Panc1 (cell line): ENCODE results near the gene LRRC66. TPM values are rescaled to one million over a fixed set of nuclear protein-coding genes. Genes with fewer than 3 reads are reported as not detected.

Experiments used
- ATAC-seq: fragments of 200-7000 bp; cut with Tn5 transposase; 2 replicates; pipeline ENCODE4 v1.9.1; 2020; ENCODE audit warnings: mild to moderate bottlenecking, moderate library complexity
- BruUV-seq: library from RNA; stranded (reverse); fragments of 400-500 nt; replicated peaks from 2 replicates; lab custom pipeline; 2021; lab: Mats Ljungman, UMichigan
- CTCF ChIA-PET: fragments of 300-600 bp; sonication (Branson Sonifier 250); formaldehyde crosslinking; loops from one replicate; lab custom pipeline; 2022; ENCODE audit warnings: antibody characterized with exemption; lab: Charles Lee
- POLR2A ChIA-PET: fragments of 300-600 bp; sonication (Branson Sonifier 250); formaldehyde crosslinking; loops from one replicate; lab custom pipeline; 2022; ENCODE audit warnings: antibody characterized with exemption; lab: Charles Lee
- DNase-seq: peaks from one replicate; pipeline ENCODE4 v3.0.0-alpha.2; 2010; ENCODE audit warnings: low read depth, low spot score
- H3K27ac ChIP-seq: 2 replicates; pipeline ENCODE4 v1.5.1; 2011; ENCODE audit warnings: mild to moderate bottlenecking, low read length, inconsistent platforms
- H3K27me3 ChIP-seq: fragments of 200-500 bp; sonication (Bioruptor generic); 2 replicates; pipeline ENCODE4 v1.6.0; 2014; ENCODE audit warnings: low read length, inconsistent platforms; ENCODE audit not compliant: control insufficient read depth, insufficient read depth
- H3K36me3 ChIP-seq: fragments of 200-500 bp; sonication (Bioruptor generic); 2 replicates; pipeline ENCODE4 v1.5.1; 2014; ENCODE audit warnings: inconsistent platforms, mild to moderate bottlenecking, low read length, moderate library complexity; ENCODE audit not compliant: control insufficient read depth, insufficient read depth
- H3K4me1 ChIP-seq: 2 replicates; pipeline ENCODE4 v1.5.1; 2011; ENCODE audit warnings: inconsistent platforms, mild to moderate bottlenecking, low read length, moderate library complexity; ENCODE audit not compliant: control insufficient read depth, insufficient read depth
- H3K4me3 ChIP-seq, 2 experiments: 2 replicates each; pipeline ENCODE4 v1.5.1; 2011 to 2012; ENCODE audit warnings: low read depth in 2 of 2, low read length in 2 of 2, mild to moderate bottlenecking in 2 of 2, inconsistent platforms in 1 of 2, moderate library complexity in 1 of 2
- H3K9me3 ChIP-seq: fragments of 200-500 bp; sonication (Bioruptor generic); 2 replicates; pipeline ENCODE4 v1.5.1; 2014; ENCODE audit warnings: low read depth, mild to moderate bottlenecking, inconsistent platforms, low read length, moderate library complexity; ENCODE audit not compliant: control insufficient read depth, insufficient read depth
- CTCF ChIP-seq: fragments of 450-650 bp; IDR thresholded peaks from 2 replicates; pipeline ENCODE4 v1.5.1; 2017; ENCODE audit warnings: mild to moderate bottlenecking
- POLR2AphosphoS5 ChIP-seq: IDR thresholded peaks from 2 replicates; pipeline ENCODE4 v1.6.1; 2012; ENCODE audit warnings: mild to moderate bottlenecking, low read depth, low read length, moderate library complexity
- REST ChIP-seq, 2 experiments: IDR thresholded peaks; 2 replicates each; pipeline ENCODE4 v1.6.1; 2011 to 2012; ENCODE audit warnings: low read depth in 2 of 2, control low read depth in 1 of 2, low read length in 1 of 2, mild to moderate bottlenecking in 1 of 2, moderate library complexity in 1 of 2; ENCODE audit not compliant: insufficient read depth in 1 of 2
- SIN3A ChIP-seq: IDR thresholded peaks from 2 replicates; pipeline ENCODE4 v1.6.1; 2012; ENCODE audit warnings: low read depth, mild to moderate bottlenecking, low read length, moderate library complexity, borderline replicate concordance; ENCODE audit not compliant: insufficient read depth
- TCF7L2 ChIP-seq: IDR thresholded peaks from 2 replicates; pipeline ENCODE4 v1.6.1; 2011; ENCODE audit warnings: mild to moderate bottlenecking, low read depth, low read length, inconsistent platforms
- in situ Hi-C: cut with HindIII; loops from 2 replicates; pipeline ENCODE4 v1.10.0; 2016; ENCODE audit warnings: low sequenced_read_pairs, low pct_unique_long_range_greater_than_20kb
- intact Hi-C: fragments of 100-400 bp; cut with micrococcal nuclease; formaldehyde crosslinking; loops from one replicate; pipeline ENCODE4 v1.10.0; 2022; ENCODE audit not compliant: unreplicated experiment
- total RNA-seq: library from RNA; stranded (reverse); gene quantifications from one replicate; pipeline ENCODE4 v1.2.1, GENCODE V29; 2021; ENCODE audit not compliant: unreplicated experiment

LRRC66 gene
- total RNA-seq, 1 experiment from 2014 or later, result 0.08 TPM

- DNase-seq, result no peak
- no peak for TF ChIP-seq REST (IDR thresholded peaks at IDR 0.05; ENCODE audit: insufficient read depth in 1 of 2, low read depth in 2 of 2, low read length in 1 of 2)
- no peak for TF ChIP-seq POLR2AphosphoS5
- no peak for TF ChIP-seq CTCF
- TF ChIP-seq TCF7L2, result no peak
- no peak for TF ChIP-seq SIN3A
- no peak overlapping the region for H3K27ac ChIP-seq
- peaks cover 27% of the 10 kb centered on the region for H3K27me3 ChIP-seq
- H3K9me3 ChIP-seq, result no peaks in the 10 kb centered on the region
- BruUV-seq, result no TSS peak
- H3K36me3 ChIP-seq, result no peaks in the 10 kb centered on the region
- ATAC-seq, result no peak
- ChIA-PET POLR2A (no interaction called here), CTCF (no interaction called here)
- intact Hi-C loops, result no loop called here
- in situ Hi-C loops, result no loop called here
- H3K4me3 ChIP-seq, result no peak overlapping the region
- H3K4me1 ChIP-seq, result no peaks in the 10 kb centered on the region
These were observed 29.1 kb upstream of the LRRC66 start for GRCh38 chr4:52049266-52049665.

- Histone ChIP-seq H3K4me3 (no peak overlapping the region), H3K27ac (no peak overlapping the region), H3K9me3 (no peaks in the 10 kb centered on the region), H3K27me3 (peaks cover 12% of the 10 kb centered on the region), H3K4me1 (no peaks in the 10 kb centered on the region; the same call in 1 of the 2 replicates), H3K36me3 (no peaks in the 10 kb centered on the region)
- BruUV-seq, result no TSS peak
- CTCF ChIA-PET, result no interaction called here
- intact Hi-C loops, result no loop called here
- POLR2A ChIA-PET, result no interaction called here
- DNase-seq (no peak), ATAC-seq (no peak)
- TF ChIP-seq TCF7L2, result no peak
- no peak for TF ChIP-seq POLR2AphosphoS5
- TF ChIP-seq SIN3A, result no peak
- TF ChIP-seq REST (IDR thresholded peaks at IDR 0.05; ENCODE audit: insufficient read depth in 1 of 2, low read depth in 2 of 2, low read length in 1 of 2), result no peak
- TF ChIP-seq CTCF, result no peak
- in situ Hi-C loops, result no loop called here
These were observed 24.9 kb upstream of the LRRC66 start for GRCh38 chr4:52045028-52045427.
